C4-2B (cell line): ENCODE results near the gene OPCML.

ENCODE experiments used
- ZFX ChIP-seq: fragments of 450-650 bp; IDR thresholded peaks from 2 replicates; pipeline ENCODE4 v1.6.1; 2017
- TF ChIP-seq, protein P1 (sequence below): fragments of 450-650 bp; conservative IDR thresholded peaks from 2 replicates; pipeline ENCODE4 v1.5.1; 2017; ENCODE audit warnings: mild to moderate bottlenecking

DNA sequence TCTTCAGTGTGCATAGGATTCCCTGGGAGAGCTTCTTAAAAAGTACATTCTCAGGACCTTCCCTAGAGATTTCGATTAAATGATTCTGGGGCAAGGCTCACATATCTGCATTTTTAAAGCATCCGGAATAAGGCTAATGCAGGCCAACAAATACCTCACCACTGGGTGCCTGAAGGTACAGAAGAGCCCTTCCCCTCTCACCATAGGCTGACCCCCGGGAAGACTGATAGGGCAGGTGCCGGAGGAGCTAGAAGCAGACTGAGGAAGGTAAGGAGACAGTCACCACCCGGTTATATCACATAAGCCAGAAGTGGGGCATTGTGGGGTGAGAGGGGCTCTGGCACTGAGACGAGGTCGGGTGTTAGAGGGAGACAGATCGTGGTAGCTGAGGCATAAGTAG is 1102.6 kb downstream of the OPCML start:
- TF ChIP-seq, protein P1, sequence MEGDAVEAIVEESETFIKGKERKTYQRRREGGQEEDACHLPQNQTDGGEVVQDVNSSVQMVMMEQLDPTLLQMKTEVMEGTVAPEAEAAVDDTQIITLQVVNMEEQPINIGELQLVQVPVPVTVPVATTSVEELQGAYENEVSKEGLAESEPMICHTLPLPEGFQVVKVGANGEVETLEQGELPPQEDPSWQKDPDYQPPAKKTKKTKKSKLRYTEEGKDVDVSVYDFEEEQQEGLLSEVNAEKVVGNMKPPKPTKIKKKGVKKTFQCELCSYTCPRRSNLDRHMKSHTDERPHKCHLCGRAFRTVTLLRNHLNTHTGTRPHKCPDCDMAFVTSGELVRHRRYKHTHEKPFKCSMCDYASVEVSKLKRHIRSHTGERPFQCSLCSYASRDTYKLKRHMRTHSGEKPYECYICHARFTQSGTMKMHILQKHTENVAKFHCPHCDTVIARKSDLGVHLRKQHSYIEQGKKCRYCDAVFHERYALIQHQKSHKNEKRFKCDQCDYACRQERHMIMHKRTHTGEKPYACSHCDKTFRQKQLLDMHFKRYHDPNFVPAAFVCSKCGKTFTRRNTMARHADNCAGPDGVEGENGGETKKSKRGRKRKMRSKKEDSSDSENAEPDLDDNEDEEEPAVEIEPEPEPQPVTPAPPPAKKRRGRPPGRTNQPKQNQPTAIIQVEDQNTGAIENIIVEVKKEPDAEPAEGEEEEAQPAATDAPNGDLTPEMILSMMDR, result no peak
- no peak for TF ChIP-seq ZFX
